Stomach (tissue), 4 donors: Measurements from ENCODE around the gene KLHL3.

Source experiments
- POLR2AphosphoS5 ChIP-seq, 3 donors: sonication (generic); formaldehyde crosslinking; IDR thresholded peaks; one replicate each; pipeline ENCODE4 v1.6.1; 2016; ENCODE audit warnings: antibody characterized with exemption in 3 of 3
- TF ChIP-seq, protein P1 (sequence below), 7 experiments: fragments of 450-650 bp in 4 of 7; fragments of 200-600 bp in 3 of 7; sonication (generic) in 3 of 7; IDR thresholded peaks; one replicate each; pipeline ENCODE4 v1.5.1; 2016 to 2019; ENCODE audit warnings: antibody characterized with exemption in 7 of 7, control low read depth in 2 of 7, mild to moderate bottlenecking in 1 of 7

DNA sequence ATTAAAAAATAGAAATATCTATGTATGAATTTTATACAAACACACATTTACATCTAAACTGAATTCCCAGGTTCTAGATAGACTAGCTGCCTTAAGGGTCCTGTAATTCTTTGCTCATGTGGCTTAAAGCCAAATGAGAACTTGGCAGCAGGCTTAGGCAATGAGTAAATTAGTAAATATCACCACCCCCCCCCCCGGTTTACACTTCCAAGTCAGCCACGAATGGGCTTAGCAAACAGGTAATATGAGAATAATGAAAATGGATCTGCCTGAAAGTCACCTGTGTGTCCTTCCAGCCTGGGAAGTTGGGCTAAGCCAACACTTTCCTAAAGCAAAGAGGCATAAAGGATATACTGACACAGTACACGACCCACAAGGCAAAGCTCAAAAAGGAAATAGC, 108.6 kb downstream of the KLHL3 start:
- TF ChIP-seq, protein P1, sequence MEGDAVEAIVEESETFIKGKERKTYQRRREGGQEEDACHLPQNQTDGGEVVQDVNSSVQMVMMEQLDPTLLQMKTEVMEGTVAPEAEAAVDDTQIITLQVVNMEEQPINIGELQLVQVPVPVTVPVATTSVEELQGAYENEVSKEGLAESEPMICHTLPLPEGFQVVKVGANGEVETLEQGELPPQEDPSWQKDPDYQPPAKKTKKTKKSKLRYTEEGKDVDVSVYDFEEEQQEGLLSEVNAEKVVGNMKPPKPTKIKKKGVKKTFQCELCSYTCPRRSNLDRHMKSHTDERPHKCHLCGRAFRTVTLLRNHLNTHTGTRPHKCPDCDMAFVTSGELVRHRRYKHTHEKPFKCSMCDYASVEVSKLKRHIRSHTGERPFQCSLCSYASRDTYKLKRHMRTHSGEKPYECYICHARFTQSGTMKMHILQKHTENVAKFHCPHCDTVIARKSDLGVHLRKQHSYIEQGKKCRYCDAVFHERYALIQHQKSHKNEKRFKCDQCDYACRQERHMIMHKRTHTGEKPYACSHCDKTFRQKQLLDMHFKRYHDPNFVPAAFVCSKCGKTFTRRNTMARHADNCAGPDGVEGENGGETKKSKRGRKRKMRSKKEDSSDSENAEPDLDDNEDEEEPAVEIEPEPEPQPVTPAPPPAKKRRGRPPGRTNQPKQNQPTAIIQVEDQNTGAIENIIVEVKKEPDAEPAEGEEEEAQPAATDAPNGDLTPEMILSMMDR (IDR thresholded peaks at IDR 0.05), result no peak
- TF ChIP-seq POLR2AphosphoS5 (IDR thresholded peaks at IDR 0.05), result no peak
